Neural crest cell (in vitro differentiated cells): Measurements from ENCODE around the gene PLAAT2. TPM values are rescaled to one million over a fixed set of nuclear protein-coding genes. Genes with fewer than 3 reads are reported as not detected.

Experiments used
- DNase-seq: peaks from one replicate; pipeline ENCODE4 v3.0.0; 2021; ENCODE audit warnings: low read depth, mixed read lengths, low spot score
- H3K27ac Mint-ChIP-seq: one replicate; pipeline ENCODE4 v1.8.0; 2021; ENCODE audit warnings: mild to moderate bottlenecking, mixed read lengths; ENCODE audit not compliant: unreplicated experiment
- H3K27me3 Mint-ChIP-seq: 2 replicates; pipeline ENCODE4 v1.8.0; 2021; ENCODE audit warnings: low read depth, mild to moderate bottlenecking, mixed read lengths
- H3K36me3 Mint-ChIP-seq: 2 replicates; pipeline ENCODE4 v1.8.0; 2021; ENCODE audit warnings: low read depth, mild to moderate bottlenecking, mixed read lengths
- H3K4me1 Mint-ChIP-seq: 2 replicates; pipeline ENCODE4 v1.8.0; 2021; ENCODE audit warnings: mixed read lengths
- H3K4me3 Mint-ChIP-seq: one replicate; pipeline ENCODE4 v1.8.0; 2021; ENCODE audit warnings: mild to moderate bottlenecking, mixed read lengths
- H3K9me3 Mint-ChIP-seq: 2 replicates; pipeline ENCODE4 v1.8.0; 2021; ENCODE audit warnings: mixed read lengths
- total RNA-seq: library from RNA; stranded (reverse); gene quantifications from 2 replicates; pipeline ENCODE4 v1.2.1, GENCODE V29; 2021
- TF ChIP-seq, protein P1 (sequence below): fragments of 200-600 bp; sonication (generic); conservative IDR thresholded peaks from 2 replicates; pipeline ENCODE4 v1.5.0; 2021; ENCODE audit warnings: antibody characterized with exemption, mild to moderate bottlenecking

PLAAT2 gene
- total RNA-seq, 1 donor from 2014 or later, result not detected

- no peak overlapping the region for H3K27ac Mint-ChIP-seq
- H3K27me3 Mint-ChIP-seq, result peaks cover 3% of the 10 kb centered on the region
- H3K4me1 Mint-ChIP-seq, result peaks cover 5% of the 10 kb centered on the region
- no peaks in the 10 kb centered on the region for H3K9me3 Mint-ChIP-seq
- DNase-seq, result no peak
- TF ChIP-seq, protein P1, sequence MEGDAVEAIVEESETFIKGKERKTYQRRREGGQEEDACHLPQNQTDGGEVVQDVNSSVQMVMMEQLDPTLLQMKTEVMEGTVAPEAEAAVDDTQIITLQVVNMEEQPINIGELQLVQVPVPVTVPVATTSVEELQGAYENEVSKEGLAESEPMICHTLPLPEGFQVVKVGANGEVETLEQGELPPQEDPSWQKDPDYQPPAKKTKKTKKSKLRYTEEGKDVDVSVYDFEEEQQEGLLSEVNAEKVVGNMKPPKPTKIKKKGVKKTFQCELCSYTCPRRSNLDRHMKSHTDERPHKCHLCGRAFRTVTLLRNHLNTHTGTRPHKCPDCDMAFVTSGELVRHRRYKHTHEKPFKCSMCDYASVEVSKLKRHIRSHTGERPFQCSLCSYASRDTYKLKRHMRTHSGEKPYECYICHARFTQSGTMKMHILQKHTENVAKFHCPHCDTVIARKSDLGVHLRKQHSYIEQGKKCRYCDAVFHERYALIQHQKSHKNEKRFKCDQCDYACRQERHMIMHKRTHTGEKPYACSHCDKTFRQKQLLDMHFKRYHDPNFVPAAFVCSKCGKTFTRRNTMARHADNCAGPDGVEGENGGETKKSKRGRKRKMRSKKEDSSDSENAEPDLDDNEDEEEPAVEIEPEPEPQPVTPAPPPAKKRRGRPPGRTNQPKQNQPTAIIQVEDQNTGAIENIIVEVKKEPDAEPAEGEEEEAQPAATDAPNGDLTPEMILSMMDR, result no peak
- no peak overlapping the region for H3K4me3 Mint-ChIP-seq
- no peaks in the 10 kb centered on the region for H3K36me3 Mint-ChIP-seq
Observed at GRCh38 chr11:63560506-63561180, 2.5 kb downstream of the PLAAT2 start.

DNA sequence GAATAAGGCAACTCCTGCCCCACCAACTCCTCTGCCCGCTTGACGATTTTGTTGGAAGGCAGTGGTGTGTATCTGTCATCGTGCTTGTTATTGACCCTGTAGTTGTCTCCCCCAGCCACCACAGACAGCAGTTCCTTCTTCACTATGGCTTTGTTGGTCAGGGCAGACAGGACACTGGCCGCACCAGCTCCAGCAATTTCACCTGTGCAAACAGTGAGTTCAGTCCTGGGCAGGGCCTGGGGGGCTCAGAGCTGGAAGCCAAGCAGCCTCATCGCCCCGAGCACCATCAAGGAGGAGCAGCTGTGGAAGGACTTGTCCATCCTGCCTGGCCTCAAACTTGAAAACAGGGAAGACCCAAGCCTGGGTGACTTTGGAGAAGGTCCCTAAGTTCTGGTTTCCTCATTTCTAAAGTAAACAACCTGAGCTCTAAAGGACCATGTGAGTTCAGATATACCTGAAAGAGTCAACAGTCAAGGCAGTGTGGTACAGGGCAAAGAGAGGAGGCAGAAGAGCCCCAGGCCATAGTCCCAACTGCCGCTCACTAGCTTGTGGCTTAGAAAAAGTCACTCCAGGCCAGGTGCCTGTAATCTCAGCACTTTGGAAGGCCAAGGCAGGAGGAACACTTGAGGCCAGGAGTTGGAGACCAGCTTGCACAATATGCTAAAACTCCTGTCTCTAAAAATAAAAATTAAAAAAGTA lies 4.6 kb downstream of the PLAAT2 start:
- TF ChIP-seq, protein P1, result no peak
- Mint-ChIP-seq H3K4me1 (peaks cover 7% of the 10 kb centered on the region), H3K4me3 (no peak overlapping the region), H3K9me3 (no peaks in the 10 kb centered on the region), H3K27ac (no peak overlapping the region), H3K27me3 (peaks cover 5% of the 10 kb centered on the region), H3K36me3 (no peaks in the 10 kb centered on the region)
- DNase-seq, result no peak

DNA sequence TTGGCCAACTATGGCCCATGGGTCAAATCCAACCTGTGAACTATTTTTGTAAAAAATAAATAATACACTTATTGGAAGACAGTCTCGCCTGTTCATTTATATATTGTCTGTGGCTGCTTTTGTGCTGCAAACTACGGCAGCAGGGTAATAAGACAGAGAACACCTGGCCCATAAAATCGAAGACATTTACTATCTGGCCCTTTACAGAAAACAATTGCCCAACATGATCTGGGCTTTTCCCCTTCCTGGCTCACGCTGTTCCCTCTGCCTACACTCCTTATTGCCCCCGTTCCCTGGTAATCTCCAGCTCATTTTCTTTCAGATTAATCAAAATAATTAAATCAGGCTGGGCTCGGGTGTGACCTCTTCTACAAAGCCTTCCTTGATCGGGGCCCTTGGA lies 5.6 kb downstream of the PLAAT2 start:
- TF ChIP-seq, protein P1, result no peak
- no peaks in the 10 kb centered on the region for H3K36me3 Mint-ChIP-seq
- no peak overlapping the region for H3K27ac Mint-ChIP-seq
- no peaks in the 10 kb centered on the region for H3K9me3 Mint-ChIP-seq
- H3K27me3 Mint-ChIP-seq, result peaks cover 5% of the 10 kb centered on the region
- no peak for DNase-seq
- H3K4me3 Mint-ChIP-seq, result no peak overlapping the region
- H3K4me1 Mint-ChIP-seq, result peaks cover 10% of the 10 kb centered on the region

DNA sequence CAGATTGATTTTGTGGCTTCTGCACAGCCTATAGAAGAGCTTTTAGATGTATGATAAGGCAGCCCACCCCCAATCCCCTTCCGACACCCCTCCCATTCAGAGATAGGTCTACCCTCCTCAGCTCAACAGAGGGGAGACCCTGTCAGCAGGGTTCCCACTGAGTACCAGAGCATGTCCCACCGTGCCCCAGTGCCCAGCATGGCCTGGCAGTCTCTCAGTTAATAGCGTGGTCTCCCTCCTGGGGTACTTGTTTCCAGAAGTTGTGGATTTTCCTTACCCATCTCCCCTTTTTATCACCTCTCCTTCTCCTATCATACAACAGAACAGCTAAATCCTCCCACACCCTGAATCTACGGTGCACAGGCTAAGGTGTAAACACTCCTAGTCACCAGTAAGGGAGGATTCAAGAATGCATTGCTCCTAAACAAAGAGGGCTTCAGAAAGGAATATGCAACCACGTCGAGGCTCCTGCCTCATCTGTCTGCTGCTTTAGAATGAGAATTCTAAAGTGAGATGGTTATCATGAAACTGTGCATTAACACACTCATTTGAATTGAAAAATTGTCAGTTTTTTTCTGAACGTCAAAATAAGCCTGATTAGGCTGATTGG lies 6.7 kb downstream of the PLAAT2 start:
- Mint-ChIP-seq H3K9me3 (no peaks in the 10 kb centered on the region), H3K27me3 (peaks cover 5% of the 10 kb centered on the region), H3K27ac (no peak overlapping the region), H3K36me3 (no peaks in the 10 kb centered on the region), H3K4me3 (no peak overlapping the region), H3K4me1 (peaks cover 12% of the 10 kb centered on the region)
- no peak for DNase-seq
- TF ChIP-seq, protein P1, result no peak

DNA sequence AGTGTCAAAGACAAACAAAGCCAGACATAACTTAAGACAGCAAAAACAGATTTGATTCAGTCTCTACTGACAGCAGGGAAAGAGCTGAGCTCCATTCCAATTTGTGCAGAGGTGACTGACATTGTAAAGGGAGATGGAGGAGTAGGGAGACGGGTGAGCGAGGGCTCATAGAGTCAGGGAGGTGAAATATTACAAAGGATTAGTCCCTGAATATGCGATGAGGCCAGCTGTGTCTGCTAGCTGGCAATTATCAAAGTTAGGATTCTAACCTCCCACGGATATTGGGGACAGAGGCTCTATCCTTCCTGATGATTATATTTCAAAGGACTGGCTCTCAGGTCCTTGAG lies 8.3 kb downstream of the PLAAT2 start:
- TF ChIP-seq, protein P1, result no peak
- peaks cover 5% of the 10 kb centered on the region for H3K27me3 Mint-ChIP-seq
- DNase-seq, result no peak
- no peaks in the 10 kb centered on the region for H3K36me3 Mint-ChIP-seq
- H3K4me1 Mint-ChIP-seq, result peaks cover 17% of the 10 kb centered on the region
- H3K4me3 Mint-ChIP-seq, result no peak overlapping the region
- H3K27ac Mint-ChIP-seq, result no peak overlapping the region
- no peaks in the 10 kb centered on the region for H3K9me3 Mint-ChIP-seq
